Coronary artery (tissue), 2 donors: ENCODE data around the gene CACNA1G.

Experiments
- DNase-seq: peaks from one replicate; pipeline ENCODE4 v3.0.0-alpha.2; 2017; ENCODE audit warnings: low spot score
- H3K27ac ChIP-seq, 2 donors: fragments of 200-600 bp; sonication (generic); one replicate each; pipeline ENCODE4 v1.5.1; 2016 to 2019
- H3K4me3 ChIP-seq: fragments of 200-600 bp; sonication (generic); 2 replicates; pipeline ENCODE4 v1.5.1; 2016; ENCODE audit warnings: mild to moderate bottlenecking, moderate library complexity
- CTCF ChIP-seq: fragments of 200-600 bp; sonication (generic); IDR thresholded peaks from one replicate; pipeline ENCODE4 v1.5.1; 2019; ENCODE audit warnings: antibody characterized with exemption

The CACNA1G gene

GRCh38 chr17:50586421-50587247, 26.1 kb downstream of the CACNA1G start:
- no peak overlapping the region for H3K27ac ChIP-seq

GRCh38 chr17:50587571-50587970, 27.1 kb downstream of the CACNA1G start:
- DNase-seq, result no peak
- H3K4me3 ChIP-seq, result no peak overlapping the region
- no peak for TF ChIP-seq CTCF
- H3K27ac ChIP-seq, result no peak overlapping the region

More at GRCh38 chr17:50586421-50587247, 26.1 kb downstream of the CACNA1G start:
- DNase-seq, result no peak
- TF ChIP-seq CTCF, result no peak
- H3K4me3 ChIP-seq, result no peak overlapping the region

- DNase-seq, result no peak
- Histone ChIP-seq H3K27ac (no peak overlapping the region), H3K4me3 (no peak overlapping the region)
- TF ChIP-seq CTCF, result no peak
These were observed 28.0 kb downstream of the CACNA1G start for GRCh38 chr17:50588391-50589049.

GRCh38 chr17:50589095-50589705, 28.7 kb downstream of the CACNA1G start:
- TF ChIP-seq CTCF, result no peak
- DNase-seq, result no peak
- no peak overlapping the region for H3K4me3 ChIP-seq
- H3K27ac ChIP-seq, result no peak overlapping the region

GRCh38 chr17:50590946-50591737, 30.6 kb downstream of the CACNA1G start:
- no peak for DNase-seq
- H3K27ac ChIP-seq, result no peak overlapping the region

More at GRCh38 chr17:50590946-50591737, 30.6 kb downstream of the CACNA1G start:
- no peak for TF ChIP-seq CTCF
- no peak overlapping the region for H3K4me3 ChIP-seq
